ENCODE results near the gene RPS6KA2. TPM values are rescaled to one million over a fixed set of nuclear protein-coding genes. Genes with fewer than 3 reads are reported as not detected.

The RPS6KA2 gene
- polyA plus RNA-seq, 1 donor (not counting 4 experiments of a cell fraction or from before 2014, with no cell fraction given) = 8.2 TPM

- DNase-seq (ENCODE audit: low read depth, low spot score) (peak; percentile 97), FAIRE-seq (peak; percentile 99)
- Histone ChIP-seq H3K9ac (ENCODE audit: control insufficient read depth, extremely low read depth, insufficient read depth, low read length) (peak overlapping the region; percentile 19), H3K9me1 (ENCODE audit: control insufficient read depth, extremely low read depth, insufficient read depth, low read length) (no peaks in the 10 kb centered on the region), H3K4me3 (ENCODE audit: control insufficient read depth in 2 of 3, extremely low read depth in 1 of 3, insufficient read depth in 2 of 3, low read depth in 1 of 3, low read length in 3 of 3) (no peak overlapping the region), H4K20me1 (ENCODE audit: control insufficient read depth, extremely low read depth, insufficient read depth, low read length) (no peaks in the 10 kb centered on the region), H3K79me2 (ENCODE audit: control insufficient read depth, insufficient read depth, low read length) (no peaks in the 10 kb centered on the region), H3K4me2 (ENCODE audit: control insufficient read depth, extremely low read depth, insufficient read depth, low read depth, low read length) (peak overlapping the region; percentile 7), H3K27me3 (ENCODE audit: control insufficient read depth, extremely low read depth, insufficient read depth, low read length) (no peaks in the 10 kb centered on the region), H3K4me1 (ENCODE audit: control insufficient read depth, extremely low read depth, insufficient read depth, low read length) (peaks cover 24% of the 10 kb centered on the region), H3K36me3 (ENCODE audit: control insufficient read depth in 2 of 2, extremely low read depth in 1 of 2, insufficient read depth in 2 of 2, low read length in 2 of 2) (no peaks in the 10 kb centered on the region), H3K27ac (ENCODE audit: control insufficient read depth, insufficient read depth, low read length) (peak overlapping the region; percentile 73), H3K9me3 (ENCODE audit: control insufficient read depth, low read depth, low read length) (no peaks in the 10 kb centered on the region), H2AFZ (ENCODE audit: control insufficient read depth, low read length) (no peak overlapping the region)
- dilution Hi-C loops (cut with MboI; ENCODE audit: extremely low pct_ligation_motif_present, low sequenced_read_pairs) = no loop called here
- TF ChIP-seq CTCF (optimal IDR thresholded peaks at IDR 0.05 in 1 of 3, IDR thresholded peaks at IDR 0.05 in 1 of 3, conservative IDR thresholded peaks at IDR 0.05 in 1 of 3; ENCODE audit: extremely low read depth in 1 of 3, insufficient read depth in 2 of 3, low read length in 3 of 3) (no peak), EZH2 (IDR thresholded peaks at IDR 0.05; ENCODE audit: low read length) (no peak)
Observed at GRCh38 chr6:166567107-166567506, 59.9 kb downstream of the RPS6KA2 start.

- Histone ChIP-seq H3K4me1 (ENCODE audit: control insufficient read depth, extremely low read depth, insufficient read depth, low read length) (peaks cover 24% of the 10 kb centered on the region), H3K9me3 (ENCODE audit: control insufficient read depth, low read depth, low read length) (no peaks in the 10 kb centered on the region), H3K9ac (ENCODE audit: control insufficient read depth, extremely low read depth, insufficient read depth, low read length) (peak overlapping the region; percentile 10), H3K9me1 (ENCODE audit: control insufficient read depth, extremely low read depth, insufficient read depth, low read length) (no peaks in the 10 kb centered on the region), H3K36me3 (ENCODE audit: control insufficient read depth in 2 of 2, extremely low read depth in 1 of 2, insufficient read depth in 2 of 2, low read length in 2 of 2) (no peaks in the 10 kb centered on the region), H3K4me2 (ENCODE audit: control insufficient read depth, extremely low read depth, insufficient read depth, low read depth, low read length) (peak overlapping the region; percentile 7), H3K4me3 (ENCODE audit: control insufficient read depth in 2 of 3, extremely low read depth in 1 of 3, insufficient read depth in 2 of 3, low read depth in 1 of 3, low read length in 3 of 3) (no peak overlapping the region), H3K27ac (ENCODE audit: control insufficient read depth, insufficient read depth, low read length) (peak overlapping the region; percentile 65), H2AFZ (ENCODE audit: control insufficient read depth, low read length) (no peak overlapping the region), H4K20me1 (ENCODE audit: control insufficient read depth, extremely low read depth, insufficient read depth, low read length) (no peaks in the 10 kb centered on the region), H3K79me2 (ENCODE audit: control insufficient read depth, insufficient read depth, low read length) (no peaks in the 10 kb centered on the region), H3K27me3 (ENCODE audit: control insufficient read depth, extremely low read depth, insufficient read depth, low read length) (no peaks in the 10 kb centered on the region)
- FAIRE-seq (peak; percentile 49), DNase-seq (ENCODE audit: low read depth, low spot score) (no peak)
- TF ChIP-seq CTCF (optimal IDR thresholded peaks at IDR 0.05 in 1 of 3, IDR thresholded peaks at IDR 0.05 in 1 of 3, conservative IDR thresholded peaks at IDR 0.05 in 1 of 3; ENCODE audit: extremely low read depth in 1 of 3, insufficient read depth in 2 of 3, low read length in 3 of 3) = no peak
- TF ChIP-seq EZH2 (IDR thresholded peaks at IDR 0.05; ENCODE audit: low read length) = no peak
- dilution Hi-C loops (cut with MboI; ENCODE audit: extremely low pct_ligation_motif_present, low sequenced_read_pairs) = no loop called here
Observed at GRCh38 chr6:166566026-166567011, 60.7 kb downstream of the RPS6KA2 start.
